NCI-H446 (cell line): ENCODE data around the gene MYRF.

Experiments
- DNase-seq, 2 experiments: peaks; one replicate each; lab custom pipeline; 2025; lab: John Stamatoyannopoulos, UW

The MYRF gene

DNA sequence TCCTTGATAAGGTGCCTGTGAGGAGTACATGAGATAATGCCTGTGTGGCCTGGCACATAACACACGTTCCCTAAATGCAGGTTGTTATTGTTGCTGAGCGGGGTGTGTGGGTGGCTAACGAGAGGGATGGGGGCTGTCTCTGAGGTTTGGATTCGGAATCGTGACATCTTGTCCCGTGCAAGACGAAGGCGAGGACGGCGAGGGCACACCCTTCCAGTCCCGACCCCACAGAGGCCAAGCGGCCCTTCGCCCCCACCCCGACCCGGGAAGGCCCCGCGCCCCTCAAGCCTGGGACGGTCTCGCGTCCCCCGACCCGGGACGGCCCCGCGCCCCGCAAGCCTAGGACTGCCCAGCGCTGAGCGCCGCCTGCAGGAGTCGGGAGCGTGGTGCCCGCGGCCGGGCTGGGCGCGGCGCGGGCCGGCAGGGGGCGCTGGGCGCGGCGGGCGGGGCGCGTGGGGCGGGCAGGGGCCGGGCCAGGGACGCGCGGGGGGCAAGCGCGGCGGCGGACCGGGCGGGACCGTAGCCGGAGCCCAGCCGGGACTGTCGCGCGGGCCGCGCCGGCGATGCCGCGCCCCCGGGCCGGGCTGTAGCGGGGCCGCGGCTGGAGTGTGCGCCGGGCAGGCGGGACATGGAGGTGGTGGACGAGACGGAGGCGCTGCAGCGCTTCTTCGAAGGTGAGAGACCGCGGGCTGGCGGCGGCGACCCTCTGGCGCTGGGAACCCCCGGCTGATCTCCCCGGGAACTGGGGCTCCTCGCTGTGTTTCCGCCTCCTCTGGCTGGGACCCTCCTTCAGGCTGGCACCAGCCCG, at the start of gene MYRF:
Gene MYRF (plus strand): TSS at position 520 of the 808 bp plus-strand sequence. CDS start 109 bp downstream, at position 629.
- peak; percentile 27 to 56 for DNase-seq

DNA sequence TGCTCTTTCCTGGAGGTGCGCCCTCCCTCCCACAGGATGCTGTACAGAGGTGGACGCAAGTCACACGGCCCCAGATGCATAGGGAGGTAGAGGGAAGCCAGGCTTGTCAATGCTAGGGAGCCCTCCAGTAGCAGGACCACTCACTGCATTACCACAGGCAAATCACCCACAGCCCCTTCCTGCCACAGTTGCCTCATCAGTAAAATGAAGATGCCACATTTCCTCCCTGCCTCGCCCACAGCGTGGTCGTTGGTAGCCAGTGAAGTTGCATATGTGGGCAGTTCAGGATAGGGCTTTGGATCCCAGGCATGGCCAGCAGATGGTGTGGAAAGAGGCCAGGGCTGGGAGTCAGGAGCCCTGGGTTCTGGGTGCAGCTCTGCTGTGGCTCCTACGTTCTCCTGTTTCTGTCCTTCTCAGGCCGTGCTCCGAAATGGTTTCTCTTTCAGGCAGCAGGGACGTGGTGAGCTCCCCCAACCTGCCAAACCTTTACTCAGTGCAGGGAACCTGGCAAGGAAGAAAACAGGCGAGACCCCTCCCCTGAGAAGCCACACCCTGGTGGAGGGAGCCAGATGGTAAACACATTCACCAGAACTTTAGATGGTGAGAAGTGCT, 49.6 kb upstream of the MYRF start:
- no peak for DNase-seq

- DNase-seq = no peak
Observed at GRCh38 chr11:61704838-61705237, 47.6 kb upstream of the MYRF start.

DNA sequence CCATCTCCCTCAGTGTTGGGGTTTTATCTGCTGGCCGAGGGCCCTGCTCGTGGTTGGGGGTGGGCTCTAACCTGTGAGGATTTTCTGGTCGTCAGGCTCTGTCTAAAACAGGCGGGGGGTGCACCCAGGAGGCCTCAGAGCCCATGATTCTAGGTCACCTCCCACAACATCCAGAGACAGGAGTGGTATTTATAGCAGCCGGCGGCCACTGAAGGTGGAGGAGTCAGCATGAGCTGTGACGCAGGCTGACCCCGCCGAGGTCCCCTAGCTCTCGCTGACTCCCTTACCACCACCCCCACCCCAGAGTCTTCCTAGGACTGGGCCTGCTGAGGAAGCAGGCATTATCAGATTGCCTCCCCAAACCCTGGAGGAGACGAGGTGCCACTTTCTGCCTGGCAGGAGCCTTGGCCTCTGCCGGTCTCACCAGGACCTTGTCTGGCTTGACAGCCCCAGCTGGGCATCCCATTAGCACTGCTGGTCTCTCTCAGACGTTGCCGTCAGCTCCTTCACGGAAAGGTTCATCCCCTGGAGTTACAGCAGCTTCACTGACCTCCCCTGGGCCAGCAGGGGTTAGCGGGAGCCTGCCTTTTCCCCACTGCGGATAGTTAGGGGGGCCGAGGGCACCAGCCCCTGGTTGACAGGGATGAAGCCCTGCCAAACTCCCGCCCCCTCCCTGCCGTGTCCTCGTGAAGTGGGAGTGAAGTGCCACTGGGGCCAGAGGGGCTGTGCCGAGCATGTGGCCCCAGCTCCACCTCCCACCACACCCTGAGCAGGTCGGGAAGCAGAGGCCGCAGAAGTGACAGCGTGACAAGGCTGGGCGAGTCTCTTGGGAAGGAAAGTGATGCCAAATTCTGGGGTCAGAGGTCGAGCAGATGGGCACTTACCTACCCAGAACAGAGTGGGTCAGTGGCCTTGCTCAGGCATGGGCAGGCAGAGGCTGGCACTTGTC, 45.7 kb upstream of the MYRF start:
- DNase-seq = no peak

DNA sequence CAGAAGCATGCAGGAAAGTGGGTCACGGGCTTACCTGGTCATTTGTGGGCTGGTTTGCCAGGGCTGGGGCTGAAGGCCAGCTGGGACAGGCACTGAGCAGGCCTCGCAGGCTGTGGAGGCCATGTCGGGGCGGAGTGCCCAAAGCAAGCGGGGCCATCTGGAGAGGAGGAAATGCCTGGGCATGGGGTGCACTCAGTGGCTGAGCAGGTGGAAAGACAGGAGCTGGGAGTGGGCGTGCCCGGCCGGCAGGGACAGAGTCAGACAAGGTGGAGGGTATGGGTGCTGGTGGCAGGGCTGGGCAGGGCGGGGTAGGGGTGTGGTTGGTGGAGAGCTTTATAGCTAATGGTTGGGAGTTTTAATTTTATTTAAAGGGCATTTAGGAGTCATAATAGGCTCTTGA, 44.9 kb upstream of the MYRF start:
- peak in 1 of 2 experiments; percentile 20 for DNase-seq

DNA sequence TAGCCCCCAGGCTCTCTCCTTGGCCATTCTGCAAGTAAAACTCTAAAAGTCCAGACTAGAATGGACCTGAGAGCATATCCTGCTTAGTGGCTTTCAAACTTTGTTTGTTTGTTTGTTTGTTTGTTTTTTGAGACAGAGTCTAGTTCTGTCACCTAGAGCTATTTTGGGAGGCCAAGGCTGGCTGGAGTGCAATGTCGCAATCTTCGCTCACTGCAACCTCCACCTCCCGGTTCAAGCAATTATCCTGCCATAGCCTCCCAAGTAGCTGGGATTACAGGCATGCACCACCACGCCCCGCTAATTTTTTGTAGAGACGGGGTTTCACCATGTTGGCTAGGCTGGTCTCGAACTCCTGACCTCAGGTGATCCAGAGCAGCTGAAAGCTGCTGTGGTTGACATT, 43.3 kb upstream of the MYRF start:
- no peak for DNase-seq

DNA sequence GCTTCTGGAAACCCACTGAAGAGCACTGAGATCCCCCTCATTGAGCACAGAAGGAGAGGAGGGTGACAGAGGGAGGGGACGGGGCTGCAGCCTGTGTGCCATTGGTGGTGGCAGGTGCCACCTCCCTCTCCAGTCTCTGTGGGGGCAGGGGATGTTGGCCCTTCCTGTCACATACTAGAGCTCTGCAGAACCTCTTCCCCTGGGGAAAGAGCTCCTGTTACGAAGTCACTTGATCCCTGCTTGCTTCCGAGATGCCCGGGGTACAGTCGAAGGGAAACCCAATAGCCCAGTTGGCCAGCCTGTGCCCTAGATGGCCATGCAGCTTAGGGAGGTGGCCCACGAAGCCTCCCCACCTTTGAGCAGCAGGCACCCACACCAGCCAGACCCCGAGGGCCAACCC, 42.9 kb upstream of the MYRF start:
- no peak for DNase-seq

DNA sequence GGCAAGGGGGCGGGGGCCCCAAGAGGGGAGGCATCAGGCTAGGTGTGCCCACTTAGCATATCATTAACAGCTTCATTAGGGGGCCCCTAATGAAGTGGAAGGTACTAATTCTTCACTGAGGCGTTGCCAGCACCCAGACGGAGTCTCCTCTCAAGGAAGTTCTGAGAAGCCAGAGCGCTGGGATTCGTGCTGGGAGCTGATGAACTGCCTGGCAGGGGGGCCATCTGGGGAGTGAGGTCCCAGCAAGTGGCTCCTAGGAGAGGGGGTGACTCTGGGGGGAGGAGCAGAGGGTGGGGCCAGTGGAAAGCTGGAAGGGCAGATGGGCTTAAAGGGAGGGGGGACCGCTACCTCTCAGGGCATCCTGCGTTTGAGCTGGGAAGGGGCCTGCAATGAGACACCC, 42.4 kb upstream of the MYRF start:
- DNase-seq = no peak

GRCh38 chr11:61711037-61711436, 41.4 kb upstream of the MYRF start:
- no peak for DNase-seq

DNA sequence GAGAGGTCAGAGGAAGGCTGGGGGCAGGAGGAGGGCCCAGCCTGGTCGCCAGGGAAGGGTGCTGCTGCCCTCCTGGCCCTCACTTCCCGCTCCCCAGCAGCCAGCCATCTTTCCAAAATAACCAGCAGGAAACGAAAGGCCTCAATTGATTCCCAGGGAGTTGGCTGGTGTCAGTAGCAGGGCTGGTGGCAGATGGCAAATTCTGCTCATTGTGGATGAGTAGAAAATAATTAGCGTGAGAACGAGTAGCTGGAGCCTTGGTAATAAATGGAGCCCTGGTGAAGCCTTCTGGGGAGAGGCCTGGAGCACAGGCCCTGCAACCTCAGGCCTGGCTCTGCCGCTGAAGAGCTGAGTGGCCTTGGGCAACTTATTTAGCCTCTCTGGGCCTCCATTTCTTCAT, 40.9 kb upstream of the MYRF start:
- peak; percentile 87 to 92 for DNase-seq

- peak in 1 of 2 experiments; percentile 59 for DNase-seq
Observed at GRCh38 chr11:61712314-61712713, 40.1 kb upstream of the MYRF start.

GRCh38 chr11:61712846-61713245, 39.6 kb upstream of the MYRF start:
- DNase-seq = no peak

- no peak for DNase-seq
Observed at GRCh38 chr11:61713464-61713863, 39.0 kb upstream of the MYRF start.

- no peak for DNase-seq
Observed at GRCh38 chr11:61713906-61714305, 38.5 kb upstream of the MYRF start.

GRCh38 chr11:61714316-61714715, 38.1 kb upstream of the MYRF start:
- DNase-seq = no peak

DNA sequence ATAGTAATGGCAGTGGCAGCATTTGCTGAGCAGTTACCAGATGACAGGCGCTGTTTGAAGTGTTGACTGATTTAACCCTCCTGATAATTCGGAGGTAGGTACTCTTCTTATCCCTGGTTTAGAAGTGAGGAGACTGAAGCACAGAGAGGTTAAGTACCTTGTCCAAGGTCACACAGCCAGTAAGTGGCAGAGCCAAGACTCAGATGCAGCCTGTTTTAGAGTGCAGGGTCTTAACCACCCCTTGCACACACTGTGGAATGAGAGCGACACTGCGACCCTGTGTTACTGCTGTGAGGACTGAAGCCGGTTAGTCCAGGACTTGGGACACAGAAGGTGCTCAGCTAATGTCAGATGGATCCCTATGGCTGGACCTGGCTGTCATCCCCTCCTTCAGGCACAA, 37.5 kb upstream of the MYRF start:
- DNase-seq = no peak

DNA sequence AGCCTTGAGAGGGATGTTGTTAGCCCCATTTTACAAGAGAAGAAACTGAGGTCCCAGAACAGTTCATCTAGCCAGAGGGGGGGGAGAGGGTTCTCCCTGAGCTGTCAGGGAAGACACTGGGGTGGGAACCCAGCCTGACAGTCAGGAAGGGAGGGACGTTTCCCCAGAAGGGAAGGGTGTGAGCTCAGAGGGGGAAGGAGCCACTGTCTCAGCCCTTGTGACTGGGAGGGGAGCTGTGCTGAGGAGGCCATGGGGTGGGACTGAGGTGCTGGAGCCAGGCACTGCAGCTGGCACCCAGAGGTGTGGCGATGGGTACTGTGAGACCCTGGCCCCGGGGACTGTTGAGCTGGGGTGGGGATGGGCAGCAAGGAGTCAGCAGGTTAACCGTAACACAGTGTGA, 36.6 kb upstream of the MYRF start:
- DNase-seq = no peak

DNA sequence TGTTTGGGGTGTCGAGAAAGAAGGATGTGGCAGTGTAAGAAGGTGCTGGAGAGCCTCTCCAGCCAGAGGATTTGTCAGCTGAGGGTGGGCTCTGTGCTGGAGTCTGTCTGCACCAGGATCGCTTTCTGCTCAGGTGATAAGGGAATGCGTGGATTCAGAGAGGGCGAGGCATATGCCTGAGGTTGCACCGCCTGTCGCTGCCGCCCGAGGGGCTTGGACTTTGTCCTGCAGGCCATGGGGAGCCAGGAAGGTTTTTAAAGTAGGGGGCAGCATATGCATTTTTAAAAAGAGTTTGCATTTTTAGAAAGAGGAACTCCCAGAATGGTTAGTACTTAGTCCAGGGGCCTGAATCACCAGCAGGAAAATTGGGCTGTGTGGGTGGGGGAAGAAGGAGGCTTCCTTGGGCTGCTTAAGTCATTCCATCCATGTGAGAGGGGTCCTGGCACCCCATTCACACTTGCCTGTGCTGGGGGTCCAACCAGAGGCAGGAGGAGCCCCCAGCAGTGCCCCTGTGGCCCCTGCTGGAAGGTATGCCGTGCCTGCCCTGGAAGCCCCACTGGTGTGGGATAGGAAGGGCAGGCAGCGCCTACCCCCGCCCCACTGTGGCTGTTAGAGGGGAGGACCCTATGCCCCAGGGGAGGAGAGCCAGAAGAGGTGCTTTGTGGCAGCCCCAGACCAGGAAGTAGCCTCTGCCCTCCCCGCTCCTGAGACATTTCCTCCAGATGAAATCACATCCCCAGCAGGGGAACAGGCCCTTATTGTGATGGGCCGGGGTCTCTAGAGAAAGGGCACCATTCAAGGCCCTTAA, 35.8 kb upstream of the MYRF start:
- DNase-seq = no peak

DNA sequence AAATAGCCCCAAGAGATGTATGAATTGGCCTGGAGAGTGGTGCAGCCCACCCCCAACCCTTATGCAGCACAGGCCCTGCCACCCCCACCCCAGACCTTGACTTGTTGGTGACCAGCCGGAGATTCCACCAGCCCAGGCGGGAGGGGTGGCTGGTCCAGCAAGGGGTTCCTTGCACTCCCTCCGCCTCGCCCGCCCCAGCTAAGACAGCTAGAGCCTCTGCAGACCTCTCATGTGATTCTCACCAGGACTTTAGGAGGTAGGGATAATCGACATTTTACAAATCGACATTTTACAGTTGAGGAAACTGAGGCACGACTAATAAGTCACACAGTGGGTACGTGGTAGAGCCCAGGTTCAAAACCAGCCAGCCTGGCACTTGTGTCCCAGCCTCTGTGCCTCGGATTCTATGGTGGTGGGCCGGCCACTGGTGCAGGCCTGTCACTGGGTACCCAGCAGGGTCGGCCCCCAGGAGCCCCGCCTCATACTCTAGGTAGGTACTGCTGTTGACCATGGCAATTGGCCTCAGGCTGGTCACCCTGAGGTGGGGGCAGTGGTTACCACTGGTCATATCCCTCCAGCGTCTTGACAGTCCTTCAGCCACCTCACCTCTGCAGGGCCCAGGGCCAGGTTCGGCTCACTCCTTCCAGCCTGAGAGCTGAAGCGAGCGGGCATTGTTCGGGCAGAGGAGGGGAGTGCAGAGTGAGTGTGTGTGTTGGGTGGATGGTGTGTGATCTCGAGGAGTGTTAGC, 35.0 kb upstream of the MYRF start:
- no peak for DNase-seq

GRCh38 chr11:61718046-61718531, 34.3 kb upstream of the MYRF start:
- DNase-seq = no peak
